ENCODE data around the gene DPY19L1.
A peak's percentile ranks its signal among the peaks of the same experiment; 100 is the strongest.

Gene DPY19L1

DNA sequence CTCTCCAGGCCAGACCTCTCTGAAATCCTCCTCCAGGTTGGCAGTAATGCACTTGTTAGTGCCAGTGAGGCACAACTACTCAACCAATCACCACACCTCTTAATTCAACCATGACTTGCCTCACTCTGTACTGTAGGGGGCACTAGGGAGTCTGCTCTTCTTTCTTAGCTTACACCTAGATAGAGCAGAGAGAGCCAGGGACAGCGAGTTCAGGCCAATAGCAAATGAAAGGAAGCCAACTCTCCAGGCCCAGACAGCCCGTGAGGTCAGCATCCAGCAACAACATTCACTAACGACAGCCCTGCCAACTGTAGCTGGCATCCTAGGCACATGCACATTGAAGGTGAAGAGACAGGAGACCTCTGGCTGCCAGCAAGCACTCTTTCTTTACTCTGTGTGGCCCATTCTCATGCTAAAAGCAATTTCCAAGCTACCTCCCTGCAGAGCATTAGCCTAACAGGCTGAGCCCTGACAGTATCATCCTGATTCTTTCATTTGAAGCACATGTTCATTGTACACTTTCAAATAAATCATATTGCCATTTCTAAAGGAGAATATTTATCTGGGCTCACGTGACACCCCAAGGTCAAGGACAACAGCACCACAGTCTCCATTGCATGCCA, 136.3 kb downstream of the DPY19L1 start:
- TF ChIP-seq, protein P1, sequence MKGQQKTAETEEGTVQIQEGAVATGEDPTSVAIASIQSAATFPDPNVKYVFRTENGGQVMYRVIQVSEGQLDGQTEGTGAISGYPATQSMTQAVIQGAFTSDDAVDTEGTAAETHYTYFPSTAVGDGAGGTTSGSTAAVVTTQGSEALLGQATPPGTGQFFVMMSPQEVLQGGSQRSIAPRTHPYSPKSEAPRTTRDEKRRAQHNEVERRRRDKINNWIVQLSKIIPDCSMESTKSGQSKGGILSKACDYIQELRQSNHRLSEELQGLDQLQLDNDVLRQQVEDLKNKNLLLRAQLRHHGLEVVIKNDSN (IDR thresholded peaks at IDR 0.05) = no peak
- TF ChIP-seq RAD21 (IDR thresholded peaks at IDR 0.05; ENCODE audit: low read depth) (peak; percentile 22), TCF12 (IDR thresholded peaks at IDR 0.05; ENCODE audit: low read depth) (no peak), CREB1 (IDR thresholded peaks at IDR 0.05; ENCODE audit: low read depth) (no peak)
- TF ChIP-seq, protein P2, sequence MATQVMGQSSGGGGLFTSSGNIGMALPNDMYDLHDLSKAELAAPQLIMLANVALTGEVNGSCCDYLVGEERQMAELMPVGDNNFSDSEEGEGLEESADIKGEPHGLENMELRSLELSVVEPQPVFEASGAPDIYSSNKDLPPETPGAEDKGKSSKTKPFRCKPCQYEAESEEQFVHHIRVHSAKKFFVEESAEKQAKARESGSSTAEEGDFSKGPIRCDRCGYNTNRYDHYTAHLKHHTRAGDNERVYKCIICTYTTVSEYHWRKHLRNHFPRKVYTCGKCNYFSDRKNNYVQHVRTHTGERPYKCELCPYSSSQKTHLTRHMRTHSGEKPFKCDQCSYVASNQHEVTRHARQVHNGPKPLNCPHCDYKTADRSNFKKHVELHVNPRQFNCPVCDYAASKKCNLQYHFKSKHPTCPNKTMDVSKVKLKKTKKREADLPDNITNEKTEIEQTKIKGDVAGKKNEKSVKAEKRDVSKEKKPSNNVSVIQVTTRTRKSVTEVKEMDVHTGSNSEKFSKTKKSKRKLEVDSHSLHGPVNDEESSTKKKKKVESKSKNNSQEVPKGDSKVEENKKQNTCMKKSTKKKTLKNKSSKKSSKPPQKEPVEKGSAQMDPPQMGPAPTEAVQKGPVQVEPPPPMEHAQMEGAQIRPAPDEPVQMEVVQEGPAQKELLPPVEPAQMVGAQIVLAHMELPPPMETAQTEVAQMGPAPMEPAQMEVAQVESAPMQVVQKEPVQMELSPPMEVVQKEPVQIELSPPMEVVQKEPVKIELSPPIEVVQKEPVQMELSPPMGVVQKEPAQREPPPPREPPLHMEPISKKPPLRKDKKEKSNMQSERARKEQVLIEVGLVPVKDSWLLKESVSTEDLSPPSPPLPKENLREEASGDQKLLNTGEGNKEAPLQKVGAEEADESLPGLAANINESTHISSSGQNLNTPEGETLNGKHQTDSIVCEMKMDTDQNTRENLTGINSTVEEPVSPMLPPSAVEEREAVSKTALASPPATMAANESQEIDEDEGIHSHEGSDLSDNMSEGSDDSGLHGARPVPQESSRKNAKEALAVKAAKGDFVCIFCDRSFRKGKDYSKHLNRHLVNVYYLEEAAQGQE (IDR thresholded peaks at IDR 0.05; ENCODE audit: low read depth) = no peak

DNA sequence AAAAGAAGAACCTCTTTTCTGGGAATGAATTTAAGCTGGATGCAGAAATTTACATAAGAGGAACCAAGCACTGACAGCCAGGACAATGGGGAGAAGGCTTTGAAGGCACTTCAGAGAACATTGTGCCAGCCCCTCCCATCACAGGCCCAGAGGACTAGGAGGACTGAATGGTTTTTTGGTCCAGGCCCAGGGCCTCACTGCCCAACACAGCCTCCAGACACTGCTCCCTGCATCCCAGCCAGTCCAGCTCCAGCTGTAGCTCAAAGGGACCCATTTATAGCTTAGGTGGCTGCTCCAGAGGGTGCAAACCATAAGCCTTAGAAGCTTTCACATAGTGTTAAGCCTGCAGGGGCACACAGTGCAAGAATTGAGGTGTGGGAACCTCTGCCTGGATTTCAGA, 142.1 kb downstream of the DPY19L1 start:
- TF ChIP-seq YY1 (IDR thresholded peaks at IDR 0.05; ENCODE audit: low read depth) (no peak), RAD21 (IDR thresholded peaks at IDR 0.05; ENCODE audit: low read depth) (no peak), TCF12 (IDR thresholded peaks at IDR 0.05; ENCODE audit: low read depth) (no peak), NFIC (IDR thresholded peaks at IDR 0.05) (no peak), CEBPB (IDR thresholded peaks at IDR 0.05) (no peak), EGR1 (IDR thresholded peaks at IDR 0.05) (no peak), TAF1 (IDR thresholded peaks at IDR 0.05; ENCODE audit: low read depth) (no peak), FOXM1 (IDR thresholded peaks at IDR 0.05; ENCODE audit: borderline replicate concordance, low read depth) (no peak), ZBTB7A (IDR thresholded peaks at IDR 0.05; ENCODE audit: low read depth) (no peak), EP300 (IDR thresholded peaks at IDR 0.05; ENCODE audit: borderline replicate concordance) (no peak), CREB1 (IDR thresholded peaks at IDR 0.05; ENCODE audit: low read depth) (no peak), TEAD4 (IDR thresholded peaks at IDR 0.05) (no peak)
- TF ChIP-seq, protein P3, sequence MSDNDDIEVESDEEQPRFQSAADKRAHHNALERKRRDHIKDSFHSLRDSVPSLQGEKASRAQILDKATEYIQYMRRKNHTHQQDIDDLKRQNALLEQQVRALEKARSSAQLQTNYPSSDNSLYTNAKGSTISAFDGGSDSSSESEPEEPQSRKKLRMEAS (IDR thresholded peaks at IDR 0.05) = no peak
- TF ChIP-seq, protein P1 (IDR thresholded peaks at IDR 0.05) = no peak
- TF ChIP-seq, protein P2 (IDR thresholded peaks at IDR 0.05; ENCODE audit: low read depth) = no peak

DNA sequence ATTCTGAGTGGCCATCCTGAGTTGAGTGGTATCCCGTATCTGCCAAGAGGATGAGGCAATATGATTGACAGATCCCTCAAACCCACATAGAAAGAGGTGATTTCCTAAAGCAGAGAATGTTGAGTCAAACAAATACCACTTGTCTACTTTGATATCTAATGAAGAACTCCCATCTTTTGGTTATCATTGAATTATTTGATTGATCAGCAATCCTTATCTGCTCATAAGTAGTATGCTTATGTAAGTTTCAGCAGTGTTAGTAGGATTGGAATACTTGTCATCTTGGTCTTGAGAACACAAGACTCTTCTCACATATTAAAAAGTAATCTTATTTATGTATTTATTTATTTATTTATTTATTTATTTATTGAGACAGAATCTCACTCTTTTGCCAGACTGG, 147.3 kb downstream of the DPY19L1 start:
- TF ChIP-seq, protein P1 (IDR thresholded peaks at IDR 0.05) = no peak
- TF ChIP-seq YY1 (IDR thresholded peaks at IDR 0.05; ENCODE audit: low read depth) = no peak
- no peak for TF ChIP-seq ZBTB7A (IDR thresholded peaks at IDR 0.05; ENCODE audit: low read depth)
- TF ChIP-seq, protein P2 (IDR thresholded peaks at IDR 0.05; ENCODE audit: low read depth) = no peak
- no peak for TF ChIP-seq CEBPB (IDR thresholded peaks at IDR 0.05)
- no peak for TF ChIP-seq RAD21 (IDR thresholded peaks at IDR 0.05; ENCODE audit: low read depth)
- TF ChIP-seq TEAD4 (IDR thresholded peaks at IDR 0.05) = no peak
- no peak for TF ChIP-seq CREB1 (IDR thresholded peaks at IDR 0.05; ENCODE audit: low read depth)
- no peak for TF ChIP-seq FOXM1 (IDR thresholded peaks at IDR 0.05; ENCODE audit: borderline replicate concordance, low read depth)
- no peak for TF ChIP-seq TAF1 (IDR thresholded peaks at IDR 0.05; ENCODE audit: low read depth)
- TF ChIP-seq, protein P3 (IDR thresholded peaks at IDR 0.05) = no peak

DNA sequence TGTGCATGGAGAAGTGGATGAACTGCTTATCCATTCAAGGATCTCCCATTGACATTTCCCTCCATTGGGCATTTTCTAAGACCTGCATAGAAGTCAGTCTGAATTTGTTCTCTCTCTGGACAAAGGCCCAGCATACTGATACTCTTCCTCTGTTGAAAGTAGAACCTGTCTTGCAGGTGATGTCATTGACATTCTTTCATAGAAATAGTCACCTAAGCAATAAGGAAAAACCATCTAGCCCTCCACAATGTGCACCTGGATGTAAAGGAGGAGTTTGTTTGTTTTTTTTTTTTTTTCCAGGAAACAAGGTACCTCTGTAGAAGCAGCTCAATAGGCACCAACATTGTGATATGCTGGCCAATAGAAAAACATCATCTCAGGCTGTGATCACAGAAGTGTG, 150.4 kb downstream of the DPY19L1 start:
- TF ChIP-seq CEBPB (IDR thresholded peaks at IDR 0.05) (no peak), CREB1 (IDR thresholded peaks at IDR 0.05; ENCODE audit: low read depth) (no peak), FOXM1 (IDR thresholded peaks at IDR 0.05; ENCODE audit: borderline replicate concordance, low read depth) (no peak), EGR1 (IDR thresholded peaks at IDR 0.05) (no peak), TEAD4 (IDR thresholded peaks at IDR 0.05) (no peak), RAD21 (IDR thresholded peaks at IDR 0.05; ENCODE audit: low read depth) (no peak), EP300 (IDR thresholded peaks at IDR 0.05; ENCODE audit: borderline replicate concordance) (no peak), TCF12 (IDR thresholded peaks at IDR 0.05; ENCODE audit: low read depth) (no peak)
- TF ChIP-seq, protein P1 (IDR thresholded peaks at IDR 0.05) = no peak
- TF ChIP-seq, protein P2 (IDR thresholded peaks at IDR 0.05; ENCODE audit: low read depth) = no peak
- TF ChIP-seq, protein P3 (IDR thresholded peaks at IDR 0.05) = no peak
